Loucy (cell line): ENCODE data around the gene MYCBP2.

Experiments used
- EZH2phosphoT487 ChIP-seq: fragments of 200-600 bp; IDR thresholded peaks from 2 replicates; pipeline ENCODE4 v1.6.1; 2018; ENCODE audit warnings: antibody characterized with exemption, mild to moderate bottlenecking, moderate library complexity, borderline replicate concordance
- TF ChIP-seq, protein P1 (sequence below): fragments of 200-600 bp; sonication (generic); conservative IDR thresholded peaks from 2 replicates; pipeline ENCODE4 v1.5.1; 2014; ENCODE audit warnings: mild to moderate bottlenecking, antibody characterized with exemption, low read length

DNA sequence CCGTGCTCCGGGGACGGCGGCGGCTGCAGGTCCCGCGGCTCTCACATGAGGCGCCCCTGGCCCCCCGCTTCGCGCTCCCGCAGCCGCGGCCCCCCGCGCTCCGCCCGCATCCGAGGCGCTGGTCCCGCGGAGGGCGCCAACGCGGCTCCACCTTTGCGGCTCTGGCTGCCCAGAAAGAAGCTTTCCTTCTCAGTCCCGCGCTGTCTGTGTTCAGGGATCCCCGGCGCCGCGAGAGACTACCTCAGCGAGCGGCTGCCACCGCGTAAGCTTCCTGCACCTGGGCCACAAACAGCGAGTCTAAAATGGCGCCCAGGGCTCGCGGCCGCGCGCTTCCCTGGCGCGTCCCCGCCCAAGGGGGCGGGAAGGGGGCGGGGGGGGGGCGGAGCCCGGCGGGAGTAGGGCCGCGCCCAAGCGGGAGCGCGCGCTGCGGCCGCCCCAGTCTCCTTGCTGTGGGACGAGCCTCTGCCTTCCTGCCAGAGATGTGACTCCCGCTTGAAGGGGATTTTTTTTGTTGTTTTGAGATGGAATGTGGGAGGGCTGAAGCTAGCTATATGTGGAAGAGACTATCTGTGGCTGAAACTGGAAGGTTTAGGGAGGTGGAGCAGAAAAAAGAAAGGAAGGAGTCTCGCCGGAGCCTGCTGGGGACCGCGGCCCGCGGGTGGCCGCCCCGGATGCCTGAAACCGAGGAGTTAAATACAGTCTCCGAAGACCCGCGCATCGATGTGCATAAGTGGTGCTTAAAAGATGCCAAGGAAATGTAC, 299.9 kb downstream of the MYCBP2 start, which contains the start of gene FBXL3:
- TF ChIP-seq, protein P1, sequence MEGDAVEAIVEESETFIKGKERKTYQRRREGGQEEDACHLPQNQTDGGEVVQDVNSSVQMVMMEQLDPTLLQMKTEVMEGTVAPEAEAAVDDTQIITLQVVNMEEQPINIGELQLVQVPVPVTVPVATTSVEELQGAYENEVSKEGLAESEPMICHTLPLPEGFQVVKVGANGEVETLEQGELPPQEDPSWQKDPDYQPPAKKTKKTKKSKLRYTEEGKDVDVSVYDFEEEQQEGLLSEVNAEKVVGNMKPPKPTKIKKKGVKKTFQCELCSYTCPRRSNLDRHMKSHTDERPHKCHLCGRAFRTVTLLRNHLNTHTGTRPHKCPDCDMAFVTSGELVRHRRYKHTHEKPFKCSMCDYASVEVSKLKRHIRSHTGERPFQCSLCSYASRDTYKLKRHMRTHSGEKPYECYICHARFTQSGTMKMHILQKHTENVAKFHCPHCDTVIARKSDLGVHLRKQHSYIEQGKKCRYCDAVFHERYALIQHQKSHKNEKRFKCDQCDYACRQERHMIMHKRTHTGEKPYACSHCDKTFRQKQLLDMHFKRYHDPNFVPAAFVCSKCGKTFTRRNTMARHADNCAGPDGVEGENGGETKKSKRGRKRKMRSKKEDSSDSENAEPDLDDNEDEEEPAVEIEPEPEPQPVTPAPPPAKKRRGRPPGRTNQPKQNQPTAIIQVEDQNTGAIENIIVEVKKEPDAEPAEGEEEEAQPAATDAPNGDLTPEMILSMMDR, result no peak
- TF ChIP-seq EZH2phosphoT487, result no peak
